ENCODE data around the gene GSTA2. TPM values are rescaled to one million over a fixed set of nuclear protein-coding genes. Genes with fewer than 3 reads are reported as not detected.

Gene GSTA2
- total and polyA plus RNA-seq, 2 of the 13 experiments (the other 11 are each of a cell fraction or from before 2014, with no cell fraction given): 0.75 to 13.7 TPM

GRCh38 chr6:52725535-52726192 lies 37.6 kb downstream of the GSTA2 start (continued):
- TF ChIP-seq ZNF142 (CRISPR knock-in tag; IDR thresholded peaks at IDR 0.05): 0 out of 2 replicates have a peak, but pooled peaks have one; percentile 14
- peak; percentile 93 for TF ChIP-seq ELF3 (CRISPR knock-in tag; IDR thresholded peaks at IDR 0.05)
- TF ChIP-seq TEAD3 (CRISPR knock-in tag; optimal IDR thresholded peaks at IDR 0.05; ENCODE audit: borderline replicate concordance): peak; percentile 90
- peak; percentile 60; the same call in 1 of the 2 replicates for TF ChIP-seq ZNF709 (CRISPR knock-in tag; IDR thresholded peaks at IDR 0.05)
- TF ChIP-seq THRA (CRISPR knock-in tag; IDR thresholded peaks at IDR 0.05; ENCODE audit: borderline replicate concordance): peak; percentile 97
- TF ChIP-seq ZBTB26 (CRISPR knock-in tag; IDR thresholded peaks at IDR 0.05; ENCODE audit: borderline replicate concordance): no peak
- peak; percentile 43; the same call in 1 of the 2 replicates for TF ChIP-seq GABPB1 (CRISPR knock-in tag; IDR thresholded peaks at IDR 0.05)
- peak; percentile 69; the same call in 1 of the 2 replicates for TF ChIP-seq ZNF652 (CRISPR knock-in tag; IDR thresholded peaks at IDR 0.05; ENCODE audit: borderline replicate concordance, low read depth)
- TF ChIP-seq ZNF562 (CRISPR knock-in tag; IDR thresholded peaks at IDR 0.05; ENCODE audit: borderline replicate concordance): peak; percentile 72; the same call in 1 of the 2 replicates
- peak; percentile 94 for TF ChIP-seq ZEB1 (IDR thresholded peaks at IDR 0.05; ENCODE audit: insufficient replicate concordance, low read depth)
- no peak for TF ChIP-seq ZNF34 (CRISPR knock-in tag; IDR thresholded peaks at IDR 0.05; ENCODE audit: borderline replicate concordance)
- TF ChIP-seq ZNF629 (CRISPR knock-in tag; conservative IDR thresholded peaks at IDR 0.05): peak; percentile 72
- peak; percentile 92; the same call in 1 of the 2 replicates for TF ChIP-seq ZNF589 (CRISPR knock-in tag; conservative IDR thresholded peaks at IDR 0.05)
- no peak for TF ChIP-seq USF2 (IDR thresholded peaks at IDR 0.05; ENCODE audit: low read depth, low read length)
- TF ChIP-seq USF2 (CRISPR knock-in tag; IDR thresholded peaks at IDR 0.05; ENCODE audit: borderline replicate concordance): no peak
- TF ChIP-seq MAFK (conservative IDR thresholded peaks at IDR 0.05 in 1 of 2, IDR thresholded peaks at IDR 0.05 in 1 of 2; ENCODE audit: low read length in 2 of 2): peak; percentile 97 to 100
- TF ChIP-seq CBX1 (IDR thresholded peaks at IDR 0.05; ENCODE audit: low read depth): peak; percentile 38
